Smooth muscle cell (in vitro differentiated cells): ENCODE results near the gene RET. TPM values are rescaled to one million over a fixed set of nuclear protein-coding genes. Genes with fewer than 3 reads are reported as not detected.

Source experiments
- DNase-seq: peaks from one replicate; lab custom pipeline; 2025; ENCODE audit not compliant: unreplicated experiment; lab: John Stamatoyannopoulos, UW
- H2AFZ ChIP-seq: fragments of 200-600 bp; sonication (generic); 2 replicates; pipeline ENCODE4 v1.6.0; 2016; ENCODE audit warnings: antibody characterized with exemption, low read depth, mild to moderate bottlenecking
- H3F3A ChIP-seq: fragments of 200-600 bp; sonication (generic); 2 replicates; pipeline ENCODE4 v1.6.0; 2017; ENCODE audit warnings: antibody characterized with exemption, low read depth
- H3K27ac ChIP-seq: fragments of 200-600 bp; sonication (generic); 2 replicates; pipeline ENCODE4 v1.5.1; 2016; ENCODE audit warnings: low read depth, mild to moderate bottlenecking
- H3K27me3 ChIP-seq: fragments of 200-600 bp; sonication (generic); 2 replicates; pipeline ENCODE4 v1.6.1; 2016; ENCODE audit warnings: low read depth, mild to moderate bottlenecking
- H3K36me3 ChIP-seq: fragments of 200-600 bp; sonication (generic); 2 replicates; pipeline ENCODE4 v1.5.1; 2016; ENCODE audit warnings: low read depth
- H3K4me1 ChIP-seq: fragments of 200-600 bp; sonication (generic); 2 replicates; pipeline ENCODE4 v1.5.1; 2016; ENCODE audit warnings: low read depth
- H3K4me2 ChIP-seq: fragments of 200-600 bp; sonication (generic); 2 replicates; pipeline ENCODE4 v1.6.0; 2016; ENCODE audit warnings: mild to moderate bottlenecking
- H3K4me3 ChIP-seq: fragments of 200-600 bp; sonication (generic); 2 replicates; pipeline ENCODE4 v1.5.1; 2016; ENCODE audit warnings: mild to moderate bottlenecking
- H3K79me2 ChIP-seq: fragments of 200-600 bp; sonication (generic); 2 replicates; pipeline ENCODE4 v1.6.0; 2016; ENCODE audit warnings: low read depth, mild to moderate bottlenecking
- H3K9ac ChIP-seq: fragments of 200-600 bp; sonication (generic); 2 replicates; pipeline ENCODE4 v1.6.0; 2016; ENCODE audit warnings: low read depth
- H3K9me3 ChIP-seq: fragments of 200-600 bp; sonication (generic); replicated peaks from 2 replicates; pipeline ENCODE4 v1.5.1; 2016; ENCODE audit warnings: low read depth
- H4K20me1 ChIP-seq: fragments of 200-600 bp; sonication (generic); 2 replicates; pipeline ENCODE4 v1.6.0; 2016; ENCODE audit warnings: low read depth
- CTCF ChIP-seq: fragments of 200-600 bp; sonication (generic); IDR thresholded peaks from 2 replicates; pipeline ENCODE4 v1.5.1; 2017; ENCODE audit warnings: borderline replicate concordance, mild to moderate bottlenecking, antibody characterized with exemption; ENCODE audit not compliant: insufficient read depth, poor library complexity, severe bottlenecking
- WGBS: methylation state at CpG from one replicate; pipeline ENCODE4 v1.1.7; 2016; ENCODE audit warnings: low lambda C conversion rate; 5-methylcytosine and 5-hydroxymethylcytosine counted together
- polyA plus RNA-seq: library from polyadenylated mRNA; unstranded; fragments of >200 nt; fragmentation: Nextera tagmentation; extraction: Ambion mirVana; gene quantifications from 2 replicates; pipeline ENCODE4 v1.2.1, GENCODE V29; 2016
- total RNA-seq: library from RNA; depleted of rRNA; stranded (reverse); fragments of >200 nt; gene quantifications from 2 replicates; pipeline ENCODE4 v1.2.3, GENCODE V29; 2014

RET gene
- total and polyA plus RNA-seq, 2 experiments from 2014 or later, result 0.70 to 0.94 TPM

- Histone ChIP-seq H3K4me1 (no peaks in the 10 kb centered on the region), H2AFZ (no peak overlapping the region), H3F3A (peaks cover 7% of the 10 kb centered on the region), H3K9ac (no peak overlapping the region), H3K27ac (no peak overlapping the region), H4K20me1 (no peaks in the 10 kb centered on the region), H3K9me3 (no peaks in the 10 kb centered on the region), H3K4me2 (peak overlapping the region; percentile 82), H3K27me3 (no peaks in the 10 kb centered on the region), H3K79me2 (no peaks in the 10 kb centered on the region), H3K4me3 (no peak overlapping the region), H3K36me3 (no peaks in the 10 kb centered on the region)
- DNase-seq, result no peak
- 68% methylated on average over 9 of the region's 9 CpGs for WGBS
- no peak for TF ChIP-seq CTCF
Observed at GRCh38 chr10:43127442-43127841, 50.6 kb downstream of the RET start.

GRCh38 chr10:43128331-43128730 lies 51.5 kb downstream of the RET start:
- DNase-seq, result no peak
- WGBS, result 73% methylated on average over 8 of the region's 8 CpGs
- H2AFZ ChIP-seq, result no peak overlapping the region
- peak overlapping the region; percentile 90 for H3K27ac ChIP-seq
- H3K27me3 ChIP-seq, result no peaks in the 10 kb centered on the region
- H4K20me1 ChIP-seq, result no peaks in the 10 kb centered on the region
- no peaks in the 10 kb centered on the region for H3K79me2 ChIP-seq
- H3K9me3 ChIP-seq, result no peaks in the 10 kb centered on the region
- no peaks in the 10 kb centered on the region for H3K36me3 ChIP-seq
- H3K4me2 ChIP-seq, result peak overlapping the region; percentile 82
- H3K4me3 ChIP-seq, result no peak overlapping the region
- H3K9ac ChIP-seq, result peak overlapping the region; percentile 10
- H3F3A ChIP-seq, result peaks cover 7% of the 10 kb centered on the region
- TF ChIP-seq CTCF, result no peak
- no peaks in the 10 kb centered on the region for H3K4me1 ChIP-seq

- H3F3A ChIP-seq, result peaks cover 11% of the 10 kb centered on the region
- H3K36me3 ChIP-seq, result no peaks in the 10 kb centered on the region
- 64% methylated on average over 6 of the region's 6 CpGs for WGBS
- H3K4me1 ChIP-seq, result no peaks in the 10 kb centered on the region
- H3K27ac ChIP-seq, result peak overlapping the region; percentile 90
- no peak for TF ChIP-seq CTCF
- no peaks in the 10 kb centered on the region for H4K20me1 ChIP-seq
- DNase-seq, result no peak
- H3K4me2 ChIP-seq, result peak overlapping the region; percentile 82
- H3K9ac ChIP-seq, result peak overlapping the region; percentile 48
- H3K4me3 ChIP-seq, result no peak overlapping the region
- no peaks in the 10 kb centered on the region for H3K27me3 ChIP-seq
- H3K9me3 ChIP-seq, result no peaks in the 10 kb centered on the region
- H2AFZ ChIP-seq, result no peak overlapping the region
- H3K79me2 ChIP-seq, result no peaks in the 10 kb centered on the region
Observed at GRCh38 chr10:43128958-43129706, 52.3 kb downstream of the RET start.

GRCh38 chr10:43130770-43131171 lies 53.9 kb downstream of the RET start:
- no peak overlapping the region for H2AFZ ChIP-seq
- H3K4me2 ChIP-seq, result no peak overlapping the region
- no peaks in the 10 kb centered on the region for H4K20me1 ChIP-seq
- no peaks in the 10 kb centered on the region for H3K9me3 ChIP-seq
- TF ChIP-seq CTCF, result no peak
- H3K27ac ChIP-seq, result peak overlapping the region; percentile 90
- 65% methylated on average over 18 of the region's 18 CpGs for WGBS
- no peak overlapping the region for H3K9ac ChIP-seq
- DNase-seq, result no peak
- H3F3A ChIP-seq, result peaks cover 11% of the 10 kb centered on the region
- H3K4me3 ChIP-seq, result no peak overlapping the region
- H3K27me3 ChIP-seq, result no peaks in the 10 kb centered on the region
- no peaks in the 10 kb centered on the region for H3K4me1 ChIP-seq
- no peaks in the 10 kb centered on the region for H3K36me3 ChIP-seq
- no peaks in the 10 kb centered on the region for H3K79me2 ChIP-seq
